ENCODE results near the gene DMKN. TPM values are rescaled to one million over a fixed set of nuclear protein-coding genes. Genes with fewer than 3 reads are reported as not detected.

DMKN gene
- total and polyA plus RNA-seq, 8 donors: 92.5 to 140 (median 111) TPM

DNA sequence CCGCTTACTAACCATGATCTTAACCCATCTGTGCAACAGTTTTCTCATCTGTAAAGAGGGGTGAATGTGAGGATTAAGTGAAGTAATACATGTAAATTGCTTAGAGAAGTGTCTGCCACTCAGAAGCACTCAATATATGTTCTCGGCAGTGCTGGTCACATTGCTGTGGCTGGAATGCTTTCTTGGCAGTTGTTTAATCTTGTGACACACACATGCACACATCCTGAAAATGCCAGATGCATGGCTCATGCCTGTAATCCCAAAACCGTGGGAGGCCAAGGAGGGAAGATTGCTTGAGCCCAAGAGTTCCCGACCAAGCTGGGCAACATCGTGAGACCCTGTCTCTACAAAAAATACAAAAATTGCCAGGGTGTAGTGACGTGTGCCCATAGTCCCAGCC, 4.9 kb upstream of the DMKN start:
- TF ChIP-seq, protein P1, sequence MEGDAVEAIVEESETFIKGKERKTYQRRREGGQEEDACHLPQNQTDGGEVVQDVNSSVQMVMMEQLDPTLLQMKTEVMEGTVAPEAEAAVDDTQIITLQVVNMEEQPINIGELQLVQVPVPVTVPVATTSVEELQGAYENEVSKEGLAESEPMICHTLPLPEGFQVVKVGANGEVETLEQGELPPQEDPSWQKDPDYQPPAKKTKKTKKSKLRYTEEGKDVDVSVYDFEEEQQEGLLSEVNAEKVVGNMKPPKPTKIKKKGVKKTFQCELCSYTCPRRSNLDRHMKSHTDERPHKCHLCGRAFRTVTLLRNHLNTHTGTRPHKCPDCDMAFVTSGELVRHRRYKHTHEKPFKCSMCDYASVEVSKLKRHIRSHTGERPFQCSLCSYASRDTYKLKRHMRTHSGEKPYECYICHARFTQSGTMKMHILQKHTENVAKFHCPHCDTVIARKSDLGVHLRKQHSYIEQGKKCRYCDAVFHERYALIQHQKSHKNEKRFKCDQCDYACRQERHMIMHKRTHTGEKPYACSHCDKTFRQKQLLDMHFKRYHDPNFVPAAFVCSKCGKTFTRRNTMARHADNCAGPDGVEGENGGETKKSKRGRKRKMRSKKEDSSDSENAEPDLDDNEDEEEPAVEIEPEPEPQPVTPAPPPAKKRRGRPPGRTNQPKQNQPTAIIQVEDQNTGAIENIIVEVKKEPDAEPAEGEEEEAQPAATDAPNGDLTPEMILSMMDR (IDR thresholded peaks at IDR 0.05): no peak
- Histone ChIP-seq H3K4me1 (no peaks in the 10 kb centered on the region), H3K36me3 (no peaks in the 10 kb centered on the region), H3K4me3 (no peak overlapping the region), H3K27ac (no peak overlapping the region), H3K9me3 (no peaks in the 10 kb centered on the region), H3K27me3 (peaks cover 0 to 33% of the 10 kb centered on the region in 2 donors)
- DNase-seq (no peak), ATAC-seq (peak; percentile 75)
- intact Hi-C loops (cut with DNase I): no loop called here

DNA sequence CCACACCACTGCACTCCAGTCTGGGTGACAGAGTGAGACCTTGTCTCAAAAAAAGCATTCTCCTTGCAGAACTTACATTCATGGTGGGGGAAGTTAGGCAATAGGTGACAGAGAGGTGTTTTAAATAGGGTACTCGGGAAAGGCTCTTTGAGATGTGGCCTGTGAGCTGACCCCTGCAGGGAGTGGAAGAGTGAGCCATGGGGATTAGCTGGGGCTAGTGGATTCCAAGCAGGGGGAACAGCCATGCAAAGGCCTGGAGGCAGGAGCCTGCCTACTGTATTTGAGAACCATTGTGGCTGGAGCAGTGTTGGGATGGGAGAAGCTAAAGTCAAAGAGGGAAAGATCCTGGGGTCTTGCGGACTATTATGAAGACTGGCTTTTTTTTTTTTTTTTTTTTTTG, 3.9 kb upstream of the DMKN start:
- Histone ChIP-seq H3K9me3 (no peaks in the 10 kb centered on the region), H3K4me1 (no peaks in the 10 kb centered on the region), H3K27ac (no peak overlapping the region), H3K27me3 (peaks cover 0 to 43% of the 10 kb centered on the region in 2 donors), H3K4me3 (no peak overlapping the region), H3K36me3 (no peaks in the 10 kb centered on the region)
- DNase-seq (no peak), ATAC-seq (no peak)
- TF ChIP-seq, protein P1 (IDR thresholded peaks at IDR 0.05): no peak
- intact Hi-C loops (cut with DNase I): no loop called here

DNA sequence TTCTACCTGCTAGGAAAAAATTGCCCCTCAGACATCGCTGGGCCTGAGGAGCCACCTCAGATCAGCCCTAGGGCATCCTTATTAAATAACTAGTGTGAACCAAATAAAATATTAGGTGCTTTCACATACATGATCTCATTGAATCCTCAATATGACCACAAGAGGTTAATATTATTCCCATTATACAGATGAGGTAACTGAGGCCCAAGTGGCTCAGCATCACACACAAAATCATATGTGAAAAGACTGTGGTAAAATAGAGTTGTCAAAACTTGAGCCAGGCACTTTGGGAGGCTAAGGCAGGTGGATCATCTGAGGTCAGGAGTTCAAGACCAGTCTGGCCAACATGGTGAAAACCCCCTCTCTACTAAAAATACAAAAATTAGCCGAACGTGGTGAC, 2.9 kb upstream of the DMKN start:
- DNase-seq: no peak
- no peaks in the 10 kb centered on the region for H3K36me3 ChIP-seq
- no peak for ATAC-seq
- no peaks in the 10 kb centered on the region for H3K9me3 ChIP-seq
- H3K4me1 ChIP-seq: no peaks in the 10 kb centered on the region
- peaks cover 0 to 46% of the 10 kb centered on the region in 2 donors for H3K27me3 ChIP-seq
- intact Hi-C loops (cut with DNase I): no loop called here
- no peak overlapping the region for H3K27ac ChIP-seq
- no peak overlapping the region for H3K4me3 ChIP-seq
- TF ChIP-seq, protein P1 (IDR thresholded peaks at IDR 0.05): no peak

DNA sequence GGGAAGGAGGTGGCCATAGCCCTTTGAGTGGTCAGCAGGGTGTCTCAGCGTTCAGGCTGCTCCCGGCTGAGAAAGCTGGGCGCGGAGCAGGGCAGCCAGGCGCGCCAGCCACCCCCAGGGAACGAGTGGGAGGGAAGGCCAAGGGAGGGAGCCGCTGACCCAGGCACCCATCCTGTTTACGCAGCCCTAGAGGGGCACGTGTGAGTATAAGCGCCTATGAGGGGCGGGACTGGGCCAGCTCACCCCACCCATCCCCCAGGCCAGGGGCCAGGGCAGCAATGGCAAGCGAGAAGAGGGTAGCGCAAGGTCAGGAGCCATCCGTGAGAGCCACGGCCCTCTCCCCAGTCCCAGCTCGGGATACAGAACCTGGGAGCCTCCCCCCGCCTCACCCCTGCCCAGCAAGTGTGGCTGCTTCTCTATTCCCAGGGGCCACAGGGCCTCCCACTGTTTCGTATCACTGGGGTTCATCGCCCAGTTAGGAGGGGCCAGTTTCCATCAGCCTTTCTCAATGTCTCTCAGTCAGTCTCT, 897 bp upstream of the DMKN start:
- intact Hi-C loops (cut with DNase I): no loop called here
- ATAC-seq (no peak), DNase-seq (no peak)
- peaks cover 0 to 7% of the 10 kb centered on the region in 2 donors for H3K4me1 ChIP-seq
- no peaks in the 10 kb centered on the region for H3K36me3 ChIP-seq
- no peak overlapping the region for H3K4me3 ChIP-seq
- no peaks in the 10 kb centered on the region for H3K9me3 ChIP-seq
- no peak overlapping the region for H3K27ac ChIP-seq
- TF ChIP-seq, protein P1 (IDR thresholded peaks at IDR 0.05): no peak
- H3K27me3 ChIP-seq: peaks cover 4 to 63% of the 10 kb centered on the region in 2 donors

DNA sequence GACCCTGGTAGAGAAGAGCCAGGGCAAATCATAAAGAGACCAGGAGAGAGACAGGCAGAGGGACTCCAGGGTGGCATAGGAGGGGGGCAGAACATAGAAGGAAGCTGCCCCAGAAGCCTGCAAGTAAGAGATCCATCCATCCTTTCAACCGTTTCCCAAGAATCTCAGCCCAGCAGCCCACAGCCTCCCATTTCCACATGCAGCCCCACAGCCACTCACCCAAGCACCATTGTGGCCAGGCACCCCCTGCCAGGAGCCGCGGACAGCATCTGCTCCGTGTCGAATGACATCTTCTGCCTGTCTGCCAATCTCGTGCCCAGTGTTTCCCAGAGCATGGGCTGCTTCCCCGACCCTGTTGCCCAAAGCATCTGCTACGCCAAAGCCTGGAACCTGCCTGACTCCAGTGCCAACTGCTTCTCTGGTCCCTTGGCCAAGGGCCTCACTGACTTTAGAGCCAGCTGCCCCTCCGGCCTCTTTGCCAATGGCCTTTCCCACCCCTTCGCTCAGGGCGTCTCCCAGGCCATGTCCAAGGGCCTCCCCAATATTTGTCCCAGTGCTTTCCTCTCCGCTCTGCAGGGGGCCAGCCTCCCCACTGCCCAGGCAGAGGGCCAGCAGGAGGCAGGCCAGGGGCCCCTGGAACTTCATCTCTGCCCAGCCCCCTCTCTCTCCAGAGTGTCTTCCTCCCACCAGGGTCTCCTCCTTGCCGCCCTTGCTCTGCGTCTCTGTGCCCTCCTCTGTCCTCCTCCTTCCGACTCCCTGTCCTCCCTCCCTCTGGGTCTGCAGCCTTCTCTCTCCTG, 420 bp downstream of the DMKN start:
- Histone ChIP-seq H3K27me3 (peaks cover 4 to 66% of the 10 kb centered on the region in 2 donors), H3K27ac (no peak overlapping the region), H3K4me1 (peaks cover 0 to 7% of the 10 kb centered on the region in 2 donors), H3K4me3 (no peak overlapping the region), H3K9me3 (no peaks in the 10 kb centered on the region), H3K36me3 (no peaks in the 10 kb centered on the region)
- DNase-seq (no peak), ATAC-seq (no peak)
- intact Hi-C loops (cut with DNase I): no loop called here
- TF ChIP-seq, protein P1 (IDR thresholded peaks at IDR 0.05): no peak
